Stimulated activated CD8-positive, alpha-beta memory T cell treated with anti-CD3 and anti-CD28 coated beads, Interleukin-15, amount 100 ng/mL, for 24 hours (primary cell): ENCODE data around the gene PLXNC1.

Source experiments
- DNase-seq: peaks from one replicate; pipeline ENCODE4 v3.0.0-alpha.2; 2020; ENCODE audit warnings: low read depth

Gene PLXNC1

DNA sequence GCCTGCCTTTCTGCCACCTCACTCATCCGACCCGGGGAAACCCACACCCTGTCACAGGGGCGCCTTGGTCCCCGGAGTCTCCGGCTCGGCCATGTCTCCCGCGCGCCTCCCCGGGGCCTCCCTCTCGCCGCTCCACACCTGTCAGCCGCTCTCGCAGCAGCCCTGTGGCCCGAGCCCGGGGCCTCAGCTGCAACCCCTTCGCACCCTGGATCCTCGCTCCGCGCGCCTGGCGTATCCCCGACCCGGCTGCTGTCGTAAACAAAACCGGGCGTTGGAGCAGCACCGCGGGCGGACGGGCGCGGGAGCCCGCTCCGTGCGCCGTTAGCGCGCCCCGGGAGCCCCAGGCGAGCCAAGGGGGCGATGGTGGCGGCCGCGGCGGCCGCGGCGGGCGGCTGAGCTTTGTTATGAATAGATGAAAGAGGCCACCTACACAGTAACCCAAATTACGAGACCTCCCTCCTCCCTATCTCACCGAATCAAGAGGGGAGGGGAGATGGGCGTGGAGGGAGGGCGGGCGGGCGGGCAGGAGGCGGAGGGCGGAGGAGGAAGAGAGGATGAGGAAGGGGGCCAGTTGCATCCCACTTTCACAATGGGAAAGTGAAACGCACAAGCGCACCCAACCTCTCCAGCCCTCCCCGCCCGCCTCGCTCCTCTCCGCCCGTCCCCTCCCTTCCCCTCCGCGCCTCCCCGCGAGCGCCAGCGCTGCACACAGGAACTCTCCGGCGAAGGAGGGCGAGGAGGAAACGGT, at the start of gene PLXNC1:
TSS of gene PLXNC1 (plus strand) at position 587 of the 748 bp plus-strand sequence. CDS start 395 bp downstream, outside the sequence.
- peak; percentile 26 for DNase-seq

DNA sequence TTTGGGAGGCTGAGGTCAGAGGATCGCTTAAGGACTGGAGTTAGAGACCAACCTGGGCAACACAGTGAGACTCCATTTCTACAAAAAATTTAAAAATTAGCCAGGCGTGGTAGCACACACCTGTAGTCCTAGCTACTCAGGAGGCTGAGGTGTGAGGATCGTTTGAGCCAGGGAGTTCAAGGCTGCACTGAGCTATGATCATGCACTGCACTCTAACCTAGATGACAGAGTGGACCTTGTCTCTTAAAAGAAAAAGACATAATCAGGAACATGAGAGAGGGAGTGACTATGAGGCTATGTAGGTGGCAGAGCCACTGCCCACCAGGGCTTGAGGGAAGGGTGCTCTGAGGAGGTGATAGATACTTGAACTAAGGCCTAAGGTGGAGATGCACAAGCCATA, 49.2 kb upstream of the PLXNC1 start:
- DNase-seq, result no peak

DNA sequence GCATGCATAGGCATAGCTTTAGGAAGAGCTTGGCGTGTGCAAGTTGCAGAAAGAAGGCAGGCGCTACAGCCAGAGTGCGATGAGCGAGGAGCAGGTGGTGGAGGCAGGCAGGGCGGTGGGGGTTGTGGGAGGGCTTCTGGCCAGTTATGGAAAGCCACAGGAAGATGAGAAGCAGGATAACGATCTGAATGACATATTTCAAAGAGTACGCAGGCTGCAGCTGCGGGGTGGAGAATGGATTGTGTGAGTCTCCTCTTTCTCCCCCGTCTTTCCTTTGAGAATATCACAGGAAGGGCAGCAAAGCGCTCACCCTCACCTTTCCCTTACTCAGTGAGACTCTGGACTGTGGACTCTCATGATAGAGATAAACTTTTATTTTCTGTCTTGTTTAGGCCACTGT, 48.7 kb upstream of the PLXNC1 start:
- DNase-seq, result no peak

DNA sequence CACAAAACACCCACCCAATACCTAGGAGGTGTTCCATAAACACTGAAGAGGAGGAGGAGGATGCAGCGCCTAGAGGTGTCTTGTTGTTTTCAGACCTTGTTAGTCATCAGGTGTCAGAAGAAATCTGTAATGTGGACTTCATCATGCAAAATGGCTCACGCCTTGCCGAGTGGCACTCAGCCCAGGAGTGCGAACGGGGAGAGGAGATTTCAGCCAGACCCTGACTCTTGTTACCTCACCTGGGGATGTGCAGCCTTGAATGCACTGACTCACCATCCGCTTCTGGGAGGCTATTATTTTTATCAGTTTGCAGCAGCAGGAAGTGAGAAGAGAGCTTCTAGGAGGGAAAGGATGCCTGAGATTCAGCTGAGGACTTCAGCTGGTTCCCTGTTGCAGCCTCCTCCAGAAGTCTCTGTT, 48.2 kb upstream of the PLXNC1 start:
- DNase-seq, result no peak

GRCh38 chr12:94100990-94101737, 47.2 kb upstream of the PLXNC1 start:
- peak; percentile 78 for DNase-seq

DNA sequence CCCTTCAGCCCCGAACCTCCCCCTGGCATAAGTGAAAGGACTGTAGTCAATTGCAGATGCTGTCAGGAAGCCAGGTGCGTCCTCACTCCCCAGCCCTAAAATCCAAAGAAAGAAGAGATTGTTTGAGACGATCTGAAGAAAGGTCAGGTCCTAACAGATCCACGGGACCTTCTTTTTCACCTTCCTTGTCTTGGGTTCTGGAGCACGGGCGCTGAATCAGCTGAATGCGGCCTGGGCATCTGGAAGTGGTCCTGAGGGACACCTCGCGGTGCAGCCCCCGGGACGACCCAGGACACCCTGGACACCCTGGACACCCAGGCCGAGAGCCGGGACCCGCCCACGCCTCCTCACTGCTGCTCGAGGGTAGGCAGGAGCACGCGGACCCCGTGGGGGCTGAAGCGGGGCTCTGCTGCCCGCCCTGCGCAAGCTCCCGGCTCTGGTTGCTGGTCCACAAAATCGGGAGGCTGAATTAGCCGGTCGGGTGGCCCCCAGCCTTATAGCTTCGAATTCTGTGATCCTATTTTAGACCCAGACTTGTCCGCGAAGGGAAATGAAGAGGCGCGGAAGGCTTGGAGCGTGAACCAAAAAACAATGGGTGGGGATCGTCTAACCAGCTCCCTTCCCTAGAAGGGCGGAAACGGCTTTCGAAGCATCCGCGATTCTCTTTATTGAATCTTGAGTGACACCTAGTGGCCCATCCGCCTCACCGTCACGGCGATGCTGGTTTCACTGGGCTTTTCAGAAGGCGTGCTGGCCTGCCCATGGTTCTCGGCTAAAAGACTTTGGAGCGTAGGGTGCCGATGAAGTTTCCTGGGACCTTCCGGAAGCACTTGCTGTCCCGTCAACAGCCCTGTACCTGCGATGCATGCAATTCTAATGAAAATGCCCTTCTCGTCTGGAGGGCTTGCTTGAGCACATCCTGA, 46.4 kb upstream of the PLXNC1 start:
- DNase-seq, result peak; percentile 43

DNA sequence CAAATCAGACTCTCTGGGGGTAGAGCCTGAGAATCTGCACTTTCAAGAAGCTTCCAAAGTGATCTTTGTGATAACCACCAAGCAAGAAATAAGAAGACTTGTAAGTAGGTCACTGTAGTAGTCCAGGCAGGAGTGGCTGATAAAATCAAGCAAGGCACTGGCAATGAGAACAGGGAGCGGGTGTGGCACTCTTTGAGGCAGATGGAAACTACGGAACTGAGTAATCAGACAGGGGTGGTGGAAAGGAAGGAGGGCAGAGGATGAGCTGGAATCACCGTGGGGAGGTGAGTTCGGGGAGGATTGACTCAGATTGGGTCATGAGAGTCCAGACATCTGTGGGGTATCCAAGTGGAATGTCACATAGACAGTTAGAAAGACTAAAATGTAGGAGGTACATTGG, 44.4 kb upstream of the PLXNC1 start:
- DNase-seq, result no peak

GRCh38 chr12:94107910-94108309, 40.5 kb upstream of the PLXNC1 start:
- DNase-seq, result no peak

GRCh38 chr12:94109160-94109559, 39.2 kb upstream of the PLXNC1 start:
- DNase-seq, result no peak

DNA sequence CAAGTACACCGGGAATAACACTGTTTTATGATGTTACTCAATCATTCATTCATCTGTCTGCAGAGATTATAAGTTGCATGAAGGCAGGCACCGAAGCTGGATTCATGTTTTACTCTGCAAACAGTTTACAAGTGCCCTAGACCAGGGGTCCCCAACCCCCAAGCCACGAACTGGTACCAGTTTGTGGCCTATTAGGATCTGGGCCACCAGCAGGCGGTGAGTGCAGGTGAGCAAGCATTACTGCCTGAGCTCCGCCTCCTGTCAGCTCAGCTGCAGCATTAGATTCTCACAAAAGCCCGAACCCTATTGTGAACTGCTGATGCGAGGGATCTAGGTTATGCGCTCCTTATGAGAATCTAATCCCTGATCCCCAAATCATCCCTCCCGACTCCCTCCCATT, 38.1 kb upstream of the PLXNC1 start:
- DNase-seq, result no peak

- no peak for DNase-seq
These were observed 37.1 kb upstream of the PLXNC1 start for GRCh38 chr12:94111302-94111701.

GRCh38 chr12:94112121-94112520, 36.3 kb upstream of the PLXNC1 start:
- DNase-seq, result no peak

- DNase-seq, result no peak
These were observed 34.2 kb upstream of the PLXNC1 start for GRCh38 chr12:94114166-94114565.

DNA sequence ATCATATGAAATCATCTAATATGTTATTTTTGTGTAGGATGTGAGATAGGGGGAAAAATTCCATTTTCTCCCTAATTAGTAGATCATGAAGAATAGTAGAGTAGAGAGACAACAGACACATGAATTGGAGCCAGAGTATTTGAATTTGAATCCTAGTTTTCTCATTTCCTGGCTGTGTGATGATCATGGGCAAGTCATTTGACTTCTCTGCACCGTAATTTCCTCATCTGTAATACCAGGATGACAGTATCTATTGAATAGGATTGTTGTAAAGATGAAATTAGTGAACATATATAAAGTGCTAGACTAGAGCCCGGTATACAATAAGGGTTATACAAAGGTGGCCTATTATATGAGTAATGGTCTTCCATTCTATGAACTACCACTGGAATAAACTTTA, 32.2 kb upstream of the PLXNC1 start:
- no peak for DNase-seq

DNA sequence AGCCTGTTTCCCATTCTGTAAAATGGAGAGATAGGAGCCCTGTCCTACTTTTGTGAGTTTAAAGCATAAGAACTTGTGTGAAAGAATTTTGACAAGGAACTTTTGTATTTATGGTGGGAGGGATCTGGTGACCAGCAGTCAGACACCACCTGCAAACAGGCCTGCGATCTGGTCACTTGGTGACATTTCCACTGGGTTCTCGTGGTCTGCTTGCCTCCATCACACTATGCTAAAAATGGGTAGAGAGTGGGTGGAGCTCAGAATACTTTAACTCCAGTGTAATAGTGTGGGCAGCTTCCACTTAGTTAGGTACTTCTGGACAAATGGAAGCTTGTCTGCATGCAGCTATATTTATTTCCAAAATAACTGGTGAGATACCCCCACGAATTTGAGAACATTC, 26.5 kb upstream of the PLXNC1 start:
- DNase-seq, result no peak

DNA sequence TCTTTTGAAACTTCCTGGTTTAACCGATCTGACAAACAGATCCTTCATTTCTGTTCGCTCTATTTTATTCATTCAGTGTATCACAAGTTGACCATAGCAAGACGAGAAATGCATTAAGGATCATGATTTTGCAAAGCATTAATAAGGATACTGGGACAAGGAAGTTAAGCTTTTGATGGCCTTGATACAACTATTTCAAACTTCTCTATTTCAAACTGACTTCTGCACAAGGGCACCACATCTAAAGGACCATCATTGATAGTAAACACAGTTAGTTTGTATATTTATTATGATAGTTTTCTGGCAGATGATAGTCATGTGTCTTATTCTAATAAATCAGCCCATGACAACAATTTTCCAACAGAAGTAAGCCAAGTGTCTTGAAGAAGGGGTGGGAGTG, 25.8 kb upstream of the PLXNC1 start:
- DNase-seq, result no peak

- no peak for DNase-seq
These were observed 25.2 kb upstream of the PLXNC1 start for GRCh38 chr12:94123127-94123526.

- DNase-seq, result no peak
These were observed 22.3 kb upstream of the PLXNC1 start for GRCh38 chr12:94126067-94126466.

- DNase-seq, result no peak
These were observed 20.9 kb upstream of the PLXNC1 start for GRCh38 chr12:94127239-94128131.

- DNase-seq, result no peak
These were observed 20.1 kb upstream of the PLXNC1 start for GRCh38 chr12:94128280-94128679.
